ENCODE results near the gene GID4.

Gene GID4

GRCh38 chr17:18106211-18106610 lies 67.0 kb downstream of the GID4 start:
- no peak for TF ChIP-seq CTCF (IDR thresholded peaks at IDR 0.05)

GRCh38 chr17:18107061-18107790 lies 68.0 kb downstream of the GID4 start:
- no peak for TF ChIP-seq CTCF (IDR thresholded peaks at IDR 0.05)

GRCh38 chr17:18107971-18108370 lies 68.8 kb downstream of the GID4 start:
- TF ChIP-seq CTCF (IDR thresholded peaks at IDR 0.05): no peak

- no peak for TF ChIP-seq CTCF (IDR thresholded peaks at IDR 0.05)
Observed at GRCh38 chr17:18108401-18109312, 69.4 kb downstream of the GID4 start, which contains the start of gene MYO15A. MYO15A (plus strand) TSS chr17:18108756; CDS start chr17:18118801, 10,045 bp downstream.

- no peak for TF ChIP-seq CTCF (IDR thresholded peaks at IDR 0.05)
Observed at GRCh38 chr17:18109935-18110485, 70.8 kb downstream of the GID4 start.

- no peak for TF ChIP-seq CTCF (IDR thresholded peaks at IDR 0.05)
Observed at GRCh38 chr17:18110636-18111145, 71.5 kb downstream of the GID4 start.

GRCh38 chr17:18111330-18111971 lies 72.2 kb downstream of the GID4 start:
- TF ChIP-seq CTCF (IDR thresholded peaks at IDR 0.05): no peak

Measured in LNCAP (cell line).